NCI-H2081 treated with DMSO at 0.1 percent for 48 hours (cell line): ENCODE measurements around the gene NT5DC1.

Experiments
- DNase-seq: peaks from one replicate; lab custom pipeline; 2025; lab: John Stamatoyannopoulos, UW

Gene NT5DC1

DNA sequence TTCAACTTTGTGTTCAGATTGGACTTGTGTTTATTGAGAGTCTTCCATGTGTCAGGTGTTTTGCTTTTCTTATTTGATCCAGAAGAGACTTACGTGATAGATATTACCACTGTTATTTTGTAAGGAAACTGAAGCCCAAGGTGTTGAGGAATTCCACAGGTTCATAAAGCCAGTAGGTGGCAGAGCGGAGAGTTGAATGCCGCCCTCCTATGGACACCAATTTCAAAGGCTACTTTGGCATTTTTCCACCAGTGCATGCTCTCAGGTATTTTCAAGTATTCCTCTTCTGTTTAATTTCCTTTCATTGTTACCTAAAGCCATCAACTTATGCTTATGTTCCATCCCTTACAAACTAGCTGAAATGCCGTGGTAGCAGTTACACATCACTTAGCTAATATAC lies 39.3 kb downstream of the NT5DC1 start:
- no peak for DNase-seq

DNA sequence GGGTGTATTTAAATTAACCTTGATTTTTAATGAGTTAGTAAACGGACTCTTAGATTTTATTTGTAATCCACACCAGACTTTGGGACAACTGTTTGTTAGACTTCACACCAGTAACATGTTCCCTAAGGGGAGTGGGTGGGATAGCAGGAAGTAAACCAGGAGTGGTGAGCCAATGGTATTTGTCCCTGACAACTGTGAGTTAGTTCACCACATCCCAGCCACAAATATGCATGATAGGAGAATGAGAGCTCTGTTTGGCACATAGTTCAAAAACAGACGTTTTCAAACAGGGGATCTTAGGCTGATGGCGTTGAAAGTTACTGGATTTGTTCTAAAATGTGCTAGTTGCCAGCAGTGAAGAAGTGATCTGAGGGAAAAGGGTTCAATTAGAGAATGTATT lies 44.0 kb downstream of the NT5DC1 start:
- no peak for DNase-seq

DNA sequence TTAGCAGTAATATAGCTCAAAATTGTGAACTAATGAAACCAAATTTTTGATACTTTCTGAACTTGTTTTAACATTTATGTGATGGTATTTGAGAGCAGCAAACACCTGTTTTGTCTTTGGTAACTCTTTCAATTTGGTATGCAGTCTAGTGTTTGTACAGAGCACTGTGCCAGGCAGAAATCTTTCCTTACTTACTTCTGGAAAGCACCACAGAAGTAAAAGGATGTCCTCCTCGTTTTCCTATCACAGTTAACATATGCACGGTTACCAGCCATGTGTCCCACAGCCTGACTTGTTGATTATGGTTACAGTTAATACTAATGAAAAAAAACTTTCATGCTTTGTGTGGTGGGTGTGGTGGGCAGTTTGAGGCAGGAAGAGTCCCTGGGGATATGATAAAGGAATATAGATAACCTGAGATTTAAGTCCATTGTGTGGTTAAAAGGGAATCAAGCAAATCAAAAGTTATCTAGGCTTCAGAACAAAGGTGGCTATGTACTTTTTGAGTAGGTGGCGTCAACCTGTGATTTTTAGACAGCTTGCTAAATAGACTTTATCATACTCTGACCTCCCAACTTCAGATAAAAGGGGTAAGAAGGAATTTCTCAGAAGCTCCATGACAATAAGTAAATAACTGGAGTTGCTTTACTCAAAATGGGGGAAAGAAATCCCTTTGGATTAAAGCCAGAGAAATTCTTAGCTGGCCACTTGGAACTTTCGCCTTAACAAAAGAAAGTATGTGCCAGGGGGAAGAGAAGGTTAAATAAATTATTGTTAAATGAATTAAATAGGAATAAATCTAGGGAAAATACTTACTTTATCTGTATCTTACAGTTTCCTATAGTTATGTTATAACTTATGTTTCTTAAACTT lies 45.4 kb downstream of the NT5DC1 start:
- DNase-seq: no peak

DNA sequence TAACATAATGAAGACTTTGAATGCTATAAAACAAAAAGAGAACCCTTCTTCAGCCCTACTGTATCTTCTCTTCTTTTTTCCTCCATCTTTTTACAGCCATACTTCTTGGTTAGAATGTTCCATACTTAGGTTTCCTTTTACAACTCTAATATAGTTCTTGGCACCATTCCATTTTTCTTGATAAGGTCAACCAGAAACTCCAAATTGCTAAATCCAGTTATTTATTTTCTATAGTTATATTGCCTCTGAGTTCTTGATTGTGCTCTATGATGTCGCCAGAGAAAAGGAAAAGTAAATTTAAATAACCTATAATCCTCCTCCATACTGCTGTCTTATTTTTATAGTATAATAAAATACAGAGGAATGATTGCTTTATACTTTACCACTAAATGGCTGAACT lies 52.0 kb downstream of the NT5DC1 start:
- no peak for DNase-seq

DNA sequence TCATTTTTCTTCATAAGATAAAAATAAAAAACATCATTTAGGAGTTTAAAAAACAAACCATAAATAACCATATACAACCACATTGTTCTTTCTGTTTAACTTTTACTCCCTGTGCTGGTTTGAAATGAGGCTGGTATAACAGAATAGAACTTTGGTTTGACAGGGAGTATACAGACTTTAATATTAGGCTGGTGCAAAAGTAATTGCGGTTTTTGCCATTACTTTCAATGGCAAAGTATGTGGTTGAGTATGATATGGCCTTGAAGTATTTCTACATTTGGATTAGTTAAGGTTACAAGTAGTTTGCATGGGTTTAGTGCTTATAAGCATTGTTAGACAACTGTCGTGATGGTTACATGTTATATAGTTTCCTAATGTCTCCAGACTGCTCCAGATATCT lies 54.2 kb downstream of the NT5DC1 start:
- DNase-seq: no peak

DNA sequence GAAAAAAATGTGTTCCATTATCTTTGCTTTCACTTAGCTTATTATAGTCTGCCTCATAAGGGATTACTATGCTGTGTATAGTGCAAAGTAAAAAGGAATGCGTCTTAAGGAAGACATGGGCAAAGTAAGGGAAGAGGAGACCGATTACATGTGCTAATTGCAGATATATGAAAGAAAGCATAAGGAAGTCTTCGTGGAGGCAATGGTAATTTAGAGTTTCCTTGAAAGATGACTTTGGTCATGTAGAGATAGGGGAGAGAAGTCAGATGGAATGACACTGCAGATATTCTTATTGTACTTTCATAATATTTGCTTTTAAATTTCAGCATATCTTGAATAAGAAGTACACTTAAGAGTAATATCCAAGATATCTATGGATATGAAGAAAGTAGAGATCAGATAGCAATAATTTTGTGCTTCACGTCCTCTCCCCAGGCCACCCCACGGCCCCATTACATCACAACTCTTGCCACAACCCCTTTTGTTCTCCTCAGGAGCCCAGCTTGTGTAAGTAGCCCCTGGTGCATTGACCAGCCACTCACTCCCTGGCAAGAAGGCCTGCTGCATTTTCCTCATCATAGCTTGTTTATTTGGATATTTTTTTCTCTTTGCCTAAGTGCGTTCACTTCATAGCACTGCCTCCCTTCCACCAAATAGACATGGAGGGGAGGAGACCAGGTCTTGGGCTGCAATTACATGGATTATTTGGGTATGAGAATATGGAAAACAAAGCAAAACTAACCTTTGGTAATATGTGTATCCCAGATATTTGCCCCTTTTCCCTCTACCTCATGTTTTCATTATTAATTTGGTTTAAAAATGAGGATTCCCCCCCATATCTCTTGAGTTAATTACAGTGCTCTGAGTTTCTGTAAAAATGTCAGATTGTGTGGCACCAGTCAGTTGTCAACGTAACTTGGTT lies 56.0 kb downstream of the NT5DC1 start:
- DNase-seq: no peak

DNA sequence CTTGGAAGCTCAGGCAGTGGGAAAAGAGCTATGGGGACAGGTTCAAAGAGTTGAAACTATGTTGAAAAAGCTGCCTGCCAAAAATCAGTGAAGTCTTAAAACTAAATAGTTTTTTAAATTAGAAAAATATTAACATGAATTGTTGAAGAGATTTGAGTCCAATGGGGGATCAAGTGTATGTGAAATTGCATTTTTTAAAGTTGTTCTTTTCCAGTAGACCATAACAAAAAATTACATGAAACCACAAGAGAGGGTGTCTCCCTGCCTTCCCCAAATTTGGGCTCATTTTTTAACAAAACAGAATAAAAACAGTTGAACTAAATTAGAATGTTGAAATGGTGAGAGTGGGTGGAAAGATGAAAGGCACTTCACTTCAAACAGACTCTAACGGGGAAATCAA lies 56.7 kb downstream of the NT5DC1 start:
- no peak for DNase-seq

DNA sequence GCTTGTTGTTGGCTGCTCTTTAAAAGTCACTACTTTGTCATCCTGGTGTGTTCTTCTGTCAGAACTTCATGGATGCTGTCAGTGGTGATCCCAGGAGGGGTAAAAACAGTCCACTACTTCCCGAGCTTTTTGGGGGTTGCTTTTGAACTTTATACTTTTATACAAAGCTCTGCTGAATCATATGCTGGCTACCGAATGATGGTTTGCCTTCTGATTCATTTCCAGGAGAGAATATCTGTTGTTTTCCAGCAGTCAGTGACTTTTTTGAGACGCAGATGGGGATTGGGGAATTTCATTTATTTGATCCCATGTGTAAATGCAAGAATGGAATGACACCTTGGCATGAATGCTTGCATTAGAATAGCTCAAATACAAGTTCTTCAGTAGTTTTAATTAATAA lies 58.0 kb downstream of the NT5DC1 start:
- no peak for DNase-seq

DNA sequence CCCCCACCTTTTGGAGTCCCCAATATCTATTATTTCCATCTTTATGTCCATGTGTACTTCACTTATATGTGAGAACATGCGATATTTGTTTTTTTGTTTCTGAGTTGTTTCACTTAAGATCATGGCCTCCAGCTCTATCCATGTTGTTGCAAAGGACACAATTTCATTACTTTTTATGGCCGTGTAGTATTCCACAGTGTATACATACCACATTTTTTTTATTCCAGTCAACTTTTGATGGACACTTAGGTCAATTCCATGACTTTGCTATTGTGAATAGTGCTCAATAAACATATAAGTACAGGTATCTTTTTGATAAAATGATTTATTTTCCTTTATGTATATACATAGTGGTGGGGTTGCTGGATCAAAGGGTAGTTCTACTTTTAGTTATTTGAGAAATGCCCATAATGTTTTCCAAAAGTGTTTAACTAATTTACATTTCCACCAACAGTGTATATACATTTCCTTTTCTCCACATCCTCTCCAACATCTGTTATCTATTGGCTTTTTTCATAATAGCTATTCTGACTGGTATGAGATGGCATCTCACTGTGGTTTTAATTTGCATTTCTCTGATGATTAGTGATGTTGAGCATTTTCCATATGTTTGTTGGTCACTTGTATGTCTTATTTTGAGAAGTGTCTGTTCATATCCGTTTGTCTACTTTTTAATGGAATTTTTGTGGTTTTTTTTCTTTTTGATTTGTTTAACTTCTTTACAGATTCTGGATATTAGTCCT lies 59.3 kb downstream of the NT5DC1 start:
- no peak for DNase-seq

DNA sequence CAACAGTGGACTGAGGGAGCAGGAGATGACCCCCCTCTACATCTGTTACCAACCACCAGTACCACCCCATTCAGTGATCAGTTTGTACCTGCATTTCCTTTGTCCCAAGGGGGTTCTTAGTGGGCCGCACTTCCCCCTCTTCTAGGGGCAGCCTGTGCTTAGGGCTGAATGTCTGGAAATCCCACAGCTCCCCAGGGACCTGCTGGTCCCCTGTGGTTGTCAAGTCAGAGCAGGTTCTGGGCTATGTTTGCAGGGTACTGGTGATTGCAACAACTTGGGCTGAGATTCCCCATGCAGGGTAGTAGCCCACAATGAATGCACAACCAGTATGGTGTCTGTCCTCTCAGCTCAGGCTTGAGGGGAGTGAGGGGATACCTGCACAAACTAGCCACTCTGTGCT lies 64.9 kb downstream of the NT5DC1 start:
- no peak for DNase-seq

DNA sequence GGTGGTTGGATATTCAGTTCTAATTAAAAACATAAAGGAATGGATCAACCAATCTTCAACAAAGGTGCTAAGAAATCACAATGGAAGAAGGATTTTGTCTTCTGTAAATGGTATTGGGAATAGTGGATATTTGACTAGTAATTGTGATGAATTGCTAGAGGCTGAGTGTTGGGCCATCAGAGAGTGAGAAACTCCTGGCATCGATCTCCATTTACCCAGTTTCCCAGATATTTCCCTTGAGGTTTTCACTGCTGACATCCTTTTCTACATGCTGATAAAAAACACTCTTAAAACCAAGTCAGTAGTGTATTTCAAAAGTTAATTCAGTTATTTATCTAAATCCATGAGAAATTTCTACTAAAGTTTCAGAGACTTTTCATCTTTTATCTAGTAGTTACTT lies 65.7 kb downstream of the NT5DC1 start:
- DNase-seq: no peak

DNA sequence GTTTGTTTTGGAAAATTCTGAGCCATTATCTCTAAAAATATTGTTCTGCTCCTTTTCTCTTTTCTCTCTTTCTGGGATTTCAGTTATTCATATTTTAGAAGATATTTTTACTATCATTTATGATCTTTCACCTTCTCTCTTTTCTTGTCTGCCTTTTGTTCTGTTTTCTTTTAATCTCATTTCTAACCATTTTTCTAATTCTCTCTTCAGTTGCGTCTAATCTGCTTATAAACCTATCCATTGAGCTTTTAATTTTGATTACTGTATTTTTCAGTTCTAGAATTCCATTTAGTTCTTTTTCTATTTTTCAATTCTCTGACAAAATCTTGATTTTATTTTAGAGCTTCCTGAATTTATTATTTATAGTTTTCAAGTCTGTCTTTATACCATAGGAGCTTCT lies 67.5 kb downstream of the NT5DC1 start:
- DNase-seq: no peak

DNA sequence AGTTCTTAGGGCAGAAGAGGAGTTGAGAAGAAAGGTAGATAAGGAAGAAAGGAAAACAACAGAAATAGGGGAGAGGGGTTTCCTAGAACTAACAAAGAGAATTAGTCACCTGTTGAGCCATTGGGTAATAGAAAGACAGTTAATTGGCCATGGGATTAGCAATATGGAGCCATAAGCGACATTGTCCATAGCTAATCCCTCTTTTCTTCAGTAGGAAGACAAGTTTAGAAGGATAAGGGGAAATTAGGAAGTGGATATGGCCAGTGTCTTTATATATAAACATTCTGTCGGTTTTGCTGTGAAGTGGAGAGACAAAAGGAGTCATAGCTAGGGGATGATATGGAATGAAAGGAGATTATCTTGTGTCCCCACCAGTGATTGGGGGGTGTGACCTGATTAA lies 69.2 kb downstream of the NT5DC1 start:
- no peak for DNase-seq

DNA sequence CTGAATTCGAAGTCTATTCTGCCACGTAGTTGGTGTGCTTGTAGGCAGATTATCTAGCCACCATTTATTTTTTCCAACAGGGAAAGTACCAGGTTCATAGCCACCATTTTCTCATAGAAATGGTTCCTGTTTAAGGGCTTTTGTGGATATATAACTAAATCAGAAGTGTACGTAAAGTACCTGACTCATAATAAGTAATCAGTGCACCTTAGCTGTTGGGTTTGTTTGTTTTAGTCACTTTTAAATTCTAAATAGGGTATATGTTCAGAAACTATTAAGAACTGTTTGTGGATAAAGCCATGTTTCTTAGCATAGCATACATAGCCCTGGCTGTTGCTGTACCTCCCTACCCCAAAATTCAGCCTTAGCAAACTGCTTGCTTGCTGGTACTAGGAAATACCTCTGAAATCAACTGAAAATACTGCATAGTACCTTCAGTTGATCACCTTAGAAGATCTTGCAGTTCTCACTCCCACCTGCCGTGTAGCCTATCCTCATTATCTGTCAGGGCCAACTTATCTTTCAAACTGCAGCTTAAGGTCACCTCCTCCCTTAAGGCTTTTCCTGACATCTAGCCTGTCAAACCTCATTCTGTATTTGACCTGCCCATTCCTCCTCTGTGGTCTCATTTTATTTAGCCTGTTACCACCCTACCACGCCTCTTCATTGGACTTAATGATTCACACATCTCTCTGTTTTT lies 69.9 kb downstream of the NT5DC1 start:
- DNase-seq: no peak

DNA sequence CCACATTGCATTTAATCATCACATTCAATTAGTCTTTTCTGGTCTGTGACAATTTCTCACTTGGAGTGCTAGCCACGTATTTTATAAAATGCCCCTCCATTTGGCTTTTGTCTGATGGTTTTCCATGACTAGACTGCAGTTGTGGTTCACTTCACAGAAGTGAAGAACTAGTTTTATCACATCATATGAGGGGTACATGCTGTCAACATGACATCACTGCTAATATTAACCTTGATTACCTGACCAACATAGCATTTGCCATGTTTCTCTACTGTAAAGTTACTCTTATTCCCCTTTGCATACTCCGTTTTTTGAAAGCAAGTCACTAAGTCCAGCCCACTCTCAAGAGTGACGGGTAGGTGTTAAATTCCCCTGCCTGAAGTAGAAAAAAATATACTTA lies 73.3 kb downstream of the NT5DC1 start:
- no peak for DNase-seq

DNA sequence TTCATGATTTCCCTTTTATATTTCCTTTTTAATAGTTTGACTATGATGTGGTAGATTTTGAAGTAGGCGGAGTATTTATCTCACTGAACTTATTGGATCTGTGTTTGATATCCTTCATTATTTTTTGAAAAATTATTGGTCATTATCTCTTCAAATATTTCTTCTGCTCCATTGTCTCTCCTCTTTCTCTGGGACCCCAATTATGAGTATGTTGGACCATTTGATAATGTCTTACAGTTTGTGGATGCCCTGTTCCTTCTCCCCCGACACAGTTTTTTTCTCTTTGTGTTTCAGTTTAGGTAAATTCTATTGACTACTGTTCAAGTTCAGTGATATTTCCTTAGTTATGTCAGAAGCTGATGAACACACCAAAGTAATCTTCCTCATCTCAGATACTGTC lies 74.7 kb downstream of the NT5DC1 start:
- DNase-seq: no peak

DNA sequence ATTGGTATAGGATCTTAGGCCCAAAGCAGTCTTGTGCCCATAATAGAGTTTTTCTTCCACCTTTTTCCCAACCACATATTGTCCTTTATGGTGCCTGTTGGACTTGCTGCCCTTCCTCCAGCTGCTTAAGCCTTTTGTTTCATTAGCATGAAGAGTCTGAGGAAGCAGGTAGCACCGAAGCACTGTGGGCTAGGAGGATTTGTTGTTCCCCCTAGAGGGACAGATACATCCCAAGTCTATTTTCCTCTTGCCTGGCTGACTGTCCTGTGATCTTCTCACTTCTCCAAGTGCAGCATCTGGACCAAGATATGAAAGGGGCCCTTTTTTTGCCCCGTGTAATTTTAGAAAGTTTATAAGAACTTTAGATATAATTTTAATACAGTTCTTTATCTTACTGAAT lies 75.9 kb downstream of the NT5DC1 start:
- no peak for DNase-seq

DNA sequence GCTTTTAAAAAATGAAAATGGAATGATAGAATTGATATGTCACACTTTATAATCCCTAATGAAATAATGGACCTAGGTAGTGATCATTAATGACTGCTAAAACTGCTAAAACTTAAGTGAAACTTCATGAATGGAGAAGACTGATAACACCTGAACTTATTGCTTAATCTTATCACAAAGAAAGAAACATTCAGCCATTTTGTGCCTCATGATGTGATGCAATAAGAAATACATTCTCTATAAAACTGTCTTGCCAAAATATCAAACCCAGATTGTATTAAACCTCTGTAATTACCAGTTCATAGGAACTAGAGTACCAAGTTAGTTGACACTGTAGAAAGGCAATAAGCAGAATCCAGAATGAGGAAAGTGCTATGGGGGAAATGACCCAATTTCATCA lies 79.7 kb downstream of the NT5DC1 start:
- no peak for DNase-seq

DNA sequence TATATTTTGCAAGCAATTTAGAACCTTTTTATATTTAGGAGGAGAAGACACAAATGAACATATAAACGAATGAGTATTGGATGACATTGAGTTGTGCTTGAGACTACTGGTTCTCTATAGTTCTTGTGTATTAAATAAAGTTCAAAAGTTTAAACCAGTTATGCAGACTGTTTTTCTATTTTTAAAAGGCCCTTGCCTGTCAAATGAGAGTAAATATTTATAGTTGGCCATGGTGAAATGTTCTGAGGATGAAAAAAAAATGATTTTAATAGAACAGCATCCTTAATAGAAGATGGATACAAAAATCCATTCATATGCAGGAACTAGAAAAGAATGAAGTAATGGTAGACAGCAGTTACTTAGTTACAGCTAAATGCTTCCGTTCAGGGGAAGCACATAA lies 88.8 kb downstream of the NT5DC1 start:
- DNase-seq: no peak

DNA sequence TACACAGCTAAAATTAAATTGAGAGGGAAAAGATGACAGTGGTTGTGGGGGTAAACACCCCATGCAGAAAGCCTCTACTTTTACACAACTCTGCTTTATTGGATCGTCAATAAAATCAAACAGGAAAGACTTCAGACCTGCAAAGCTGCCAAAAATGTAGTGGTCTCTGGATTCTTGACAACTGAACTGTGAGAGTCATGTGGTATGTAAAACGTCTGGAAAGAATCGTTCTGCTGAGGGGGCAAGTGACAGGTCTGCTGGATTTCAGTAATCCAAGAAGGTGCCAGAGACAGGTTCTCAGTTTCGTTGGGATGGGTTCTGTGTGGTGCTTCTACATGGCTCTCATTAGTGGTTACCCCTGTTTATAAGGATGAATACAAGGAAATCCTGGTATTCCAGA lies 89.9 kb downstream of the NT5DC1 start:
- DNase-seq: no peak

DNA sequence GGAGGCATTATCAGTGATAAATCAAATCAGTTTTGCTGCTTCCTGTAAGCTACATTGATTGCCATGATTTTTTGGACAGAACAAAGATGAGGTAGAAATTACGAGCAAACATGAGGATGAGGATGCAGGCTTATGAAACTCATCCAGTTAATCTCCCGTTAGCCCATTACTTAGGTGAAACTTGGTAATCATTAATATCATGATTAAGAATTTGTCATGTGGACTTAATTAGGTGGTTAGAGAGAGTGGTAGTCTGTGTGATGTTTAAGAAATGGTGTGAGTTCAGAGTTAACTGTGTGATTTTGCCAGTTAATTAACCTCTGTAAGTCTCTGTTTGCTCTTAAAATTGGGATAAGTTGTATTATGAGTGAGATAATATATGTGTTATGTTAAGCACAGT lies 91.2 kb downstream of the NT5DC1 start:
- no peak for DNase-seq

DNA sequence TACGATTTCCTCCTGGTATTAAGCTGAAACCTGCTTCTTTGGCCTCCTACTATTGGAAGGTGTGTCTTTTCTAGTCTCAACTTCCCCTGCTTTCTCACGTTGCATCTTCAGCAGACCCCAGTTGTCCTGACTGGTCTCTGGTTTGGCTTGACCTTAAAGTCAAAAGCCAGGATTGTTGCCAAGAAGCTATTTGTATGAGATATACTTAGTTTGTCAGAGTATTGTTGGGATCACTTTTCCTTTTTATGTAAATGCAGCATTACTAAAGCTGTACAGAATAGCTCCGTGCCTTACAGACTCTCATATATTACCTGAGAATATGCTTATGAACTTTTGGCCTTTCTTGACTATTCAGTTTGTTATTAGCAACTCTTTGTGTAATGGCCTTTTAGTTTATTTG lies 92.1 kb downstream of the NT5DC1 start:
- DNase-seq: no peak
